GM18507 (cell line): ENCODE data around the gene VSIG1.

Source experiments
- DNase-seq: peaks from one replicate; pipeline ENCODE4 v3.0.0; 2011; ENCODE audit warnings: low read depth; ENCODE audit not compliant: insufficient read length; ENCODE audit errors: extremely low spot score
- FAIRE-seq: peaks from 2 replicates; lab custom pipeline; 2011; peaks lifted over from hg19 to GRCh38; lab: Jason Lieb, UNC

The VSIG1 gene

GRCh38 chrX:108126661-108127060 is 81.8 kb downstream of the VSIG1 start:
- DNase-seq (no peak), FAIRE-seq (no peak)

- no peak for DNase-seq
- no peak for FAIRE-seq
These were observed 82.3 kb downstream of the VSIG1 start for GRCh38 chrX:108127152-108127551.
